Measurements from ENCODE around the gene TRAF3.
"Not testable (repeated sequence)": the region's sequence is repeated elsewhere in the genome, so short reads cannot be mapped to it uniquely, and the experiment has no call there.

The TRAF3 gene

DNA sequence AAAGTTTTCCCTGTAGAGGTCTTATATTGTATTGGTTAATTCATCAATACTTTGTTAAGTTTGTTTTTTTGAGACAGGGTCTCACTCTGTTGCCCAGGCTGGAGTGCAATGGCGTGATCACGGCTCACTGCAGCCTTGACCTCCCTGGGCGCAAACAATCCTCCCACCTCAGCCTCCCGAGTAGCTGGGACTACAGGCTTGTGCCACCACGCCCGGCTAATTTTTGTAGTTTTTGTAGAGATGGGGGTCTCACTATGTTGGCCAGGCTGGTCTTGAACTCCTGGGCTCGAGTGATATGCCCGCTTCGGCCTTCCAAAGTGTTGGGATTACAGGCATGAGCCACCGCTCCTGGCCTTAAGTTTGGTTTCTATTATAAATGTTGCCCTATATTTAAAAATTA is 149.6 kb downstream of the TRAF3 start:
- DNase-seq: not testable (repeated sequence)

DNA sequence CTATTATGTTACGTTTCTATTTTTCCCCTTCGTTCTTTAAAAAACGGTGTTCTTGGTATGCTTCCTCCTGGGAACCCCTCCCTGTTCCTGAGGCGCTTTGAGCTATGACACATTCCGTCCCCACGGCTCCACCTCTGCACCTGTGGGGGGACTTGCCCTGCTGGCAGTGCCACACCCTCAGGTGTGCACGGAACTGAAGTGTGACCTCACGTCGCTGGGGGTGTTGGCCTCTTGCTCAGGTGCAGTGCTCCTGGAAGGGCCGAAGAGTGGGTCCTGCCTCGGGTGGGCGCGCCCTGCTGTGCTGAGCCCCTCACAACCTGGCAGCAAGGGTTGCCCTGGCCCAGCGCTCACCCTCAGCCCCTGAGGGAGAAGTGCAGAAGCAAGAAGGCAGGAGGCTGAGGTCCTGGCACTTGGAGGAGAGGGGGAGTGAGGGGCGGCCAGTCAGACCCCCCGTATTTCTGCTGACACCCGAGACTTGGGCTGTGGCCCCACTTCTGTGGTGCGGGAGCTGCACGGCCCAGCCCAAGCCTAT is 150.2 kb downstream of the TRAF3 start:
- DNase-seq: no peak

DNA sequence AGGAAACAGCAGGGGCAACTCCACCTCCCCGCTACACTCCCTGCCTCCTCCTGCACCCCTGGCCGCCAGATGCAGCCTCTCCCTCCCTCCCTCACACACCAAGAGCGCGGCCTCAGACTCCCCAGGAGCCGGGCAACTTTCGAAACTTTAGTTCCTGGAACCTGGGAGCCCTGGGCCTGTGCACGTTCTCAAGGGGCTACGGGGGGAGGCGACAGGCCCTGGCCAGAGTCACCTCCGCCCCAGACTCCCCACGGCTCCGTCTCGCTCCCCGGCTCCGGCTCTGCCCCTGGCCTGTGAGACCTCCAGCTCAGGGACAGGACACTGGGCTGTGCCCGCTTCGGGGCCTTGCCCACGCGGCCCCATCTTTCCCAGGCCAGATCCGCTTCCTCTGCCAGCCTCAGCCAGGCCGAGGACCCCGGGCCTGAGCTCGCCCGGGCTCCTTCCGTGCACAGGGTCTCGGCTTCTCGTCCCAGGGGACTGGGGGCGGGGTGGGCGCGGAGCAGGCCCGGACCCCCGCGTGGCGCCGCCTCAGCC is 150.7 kb downstream of the TRAF3 start:
- DNase-seq: no peak

DNA sequence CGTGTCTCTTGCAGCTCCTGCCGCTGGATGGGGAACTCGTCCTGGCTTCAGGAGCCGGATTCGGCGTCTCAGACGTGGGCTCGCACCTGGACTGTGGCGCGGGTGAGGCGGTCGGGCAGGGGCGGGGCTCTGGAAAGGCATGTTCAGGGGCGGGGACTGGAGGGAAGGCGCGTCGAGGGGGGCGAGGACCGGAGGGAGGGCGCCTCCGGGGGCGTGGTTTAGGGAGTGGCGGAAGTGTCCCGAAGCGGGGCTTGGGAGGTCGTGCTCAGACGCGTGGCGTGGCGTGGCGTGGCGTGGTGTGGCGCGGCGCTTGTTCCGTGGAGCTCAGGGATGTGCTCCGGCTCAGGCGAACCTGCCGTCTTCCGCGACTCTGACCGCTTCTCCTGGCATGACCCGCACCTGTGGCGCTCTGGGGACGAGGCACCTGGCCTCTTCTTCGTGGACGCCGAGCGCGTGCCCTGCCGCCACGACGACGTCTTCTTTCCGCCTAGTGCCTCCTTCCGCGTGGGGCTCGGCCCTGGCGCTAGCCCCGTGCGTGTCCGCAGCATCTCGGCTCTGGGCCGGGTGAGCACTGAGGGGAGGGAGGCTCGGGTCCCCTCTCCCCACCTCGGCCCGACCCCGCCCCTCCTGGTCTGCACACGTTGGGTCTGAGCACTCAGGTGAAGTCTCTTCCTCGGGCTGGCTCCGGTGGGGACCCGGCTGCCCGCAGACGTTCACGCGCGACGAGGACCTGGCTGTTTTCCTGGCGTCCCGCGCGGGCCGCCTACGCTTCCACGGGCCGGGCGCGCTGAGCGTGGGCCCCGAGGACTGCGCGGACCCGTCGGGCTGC is 151.4 kb downstream of the TRAF3 start:
- DNase-seq: no peak

DNA sequence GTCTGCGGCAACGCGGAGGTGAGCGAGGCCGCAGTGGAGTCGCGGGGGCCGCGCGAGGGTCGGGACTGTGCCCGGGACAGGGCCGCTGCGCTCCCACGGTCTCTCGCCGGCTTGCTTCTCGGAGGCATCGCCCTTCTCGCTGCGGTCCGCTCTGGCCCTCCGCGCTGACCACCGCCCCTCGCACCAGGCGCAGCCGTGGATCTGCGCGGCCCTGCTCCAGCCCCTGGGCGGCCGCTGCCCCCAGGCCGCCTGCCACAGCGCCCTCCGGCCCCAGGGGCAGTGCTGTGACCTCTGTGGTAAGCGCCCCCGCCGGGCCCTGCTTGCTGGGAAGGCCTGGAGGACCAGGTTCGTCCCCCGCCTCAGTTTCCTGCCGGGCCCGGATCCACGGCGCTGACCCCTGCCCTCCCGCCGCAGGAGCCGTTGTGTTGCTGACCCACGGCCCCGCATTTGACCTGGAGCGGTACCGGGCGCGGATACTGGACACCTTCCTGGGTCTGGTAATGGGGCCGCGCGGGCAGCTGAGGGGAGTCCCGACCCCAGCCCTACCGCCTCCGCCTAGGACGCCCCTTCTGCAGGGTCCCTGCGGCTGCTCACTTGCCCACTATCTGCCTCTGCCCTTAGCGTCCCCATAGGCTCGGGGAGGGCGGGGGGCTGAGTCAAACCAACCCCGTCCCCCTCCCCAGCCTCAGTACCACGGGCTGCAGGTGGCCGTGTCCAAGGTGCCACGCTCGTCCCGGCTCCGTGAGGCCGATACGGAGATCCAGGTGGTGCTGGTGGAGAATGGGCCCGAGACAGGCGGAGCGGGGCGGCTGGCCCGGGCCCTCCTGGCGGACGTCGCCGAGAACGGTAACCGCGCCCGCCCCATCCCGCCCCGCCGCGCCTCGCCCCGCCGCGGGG is 152.2 kb downstream of the TRAF3 start:
- DNase-seq: no peak

DNA sequence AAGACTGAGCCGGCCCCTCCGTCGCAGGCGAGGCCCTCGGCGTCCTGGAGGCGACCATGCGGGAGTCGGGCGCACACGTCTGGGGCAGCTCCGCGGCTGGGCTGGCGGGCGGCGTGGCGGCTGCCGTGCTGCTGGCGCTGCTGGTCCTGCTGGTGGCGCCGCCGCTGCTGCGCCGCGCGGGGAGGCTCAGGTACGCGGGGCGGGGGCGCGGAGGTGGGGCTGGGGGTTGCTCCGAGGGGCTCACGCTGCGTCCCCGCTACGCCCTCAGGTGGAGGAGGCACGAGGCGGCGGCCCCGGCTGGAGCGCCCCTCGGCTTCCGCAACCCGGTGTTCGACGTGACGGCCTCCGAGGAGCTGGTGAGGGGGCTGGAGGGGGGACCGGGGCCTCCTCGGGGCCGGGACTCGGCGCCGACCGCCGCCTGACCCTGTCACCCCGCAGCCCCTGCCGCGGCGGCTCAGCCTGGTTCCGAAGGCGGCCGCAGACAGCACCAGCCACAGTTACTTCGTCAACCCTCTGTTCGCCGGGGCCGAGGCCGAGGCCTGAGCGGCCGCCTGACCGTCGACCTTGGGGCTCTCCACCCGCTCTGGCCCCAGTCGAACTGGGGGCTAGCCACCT is 153.0 kb downstream of the TRAF3 start:
- no peak for DNase-seq

DNA sequence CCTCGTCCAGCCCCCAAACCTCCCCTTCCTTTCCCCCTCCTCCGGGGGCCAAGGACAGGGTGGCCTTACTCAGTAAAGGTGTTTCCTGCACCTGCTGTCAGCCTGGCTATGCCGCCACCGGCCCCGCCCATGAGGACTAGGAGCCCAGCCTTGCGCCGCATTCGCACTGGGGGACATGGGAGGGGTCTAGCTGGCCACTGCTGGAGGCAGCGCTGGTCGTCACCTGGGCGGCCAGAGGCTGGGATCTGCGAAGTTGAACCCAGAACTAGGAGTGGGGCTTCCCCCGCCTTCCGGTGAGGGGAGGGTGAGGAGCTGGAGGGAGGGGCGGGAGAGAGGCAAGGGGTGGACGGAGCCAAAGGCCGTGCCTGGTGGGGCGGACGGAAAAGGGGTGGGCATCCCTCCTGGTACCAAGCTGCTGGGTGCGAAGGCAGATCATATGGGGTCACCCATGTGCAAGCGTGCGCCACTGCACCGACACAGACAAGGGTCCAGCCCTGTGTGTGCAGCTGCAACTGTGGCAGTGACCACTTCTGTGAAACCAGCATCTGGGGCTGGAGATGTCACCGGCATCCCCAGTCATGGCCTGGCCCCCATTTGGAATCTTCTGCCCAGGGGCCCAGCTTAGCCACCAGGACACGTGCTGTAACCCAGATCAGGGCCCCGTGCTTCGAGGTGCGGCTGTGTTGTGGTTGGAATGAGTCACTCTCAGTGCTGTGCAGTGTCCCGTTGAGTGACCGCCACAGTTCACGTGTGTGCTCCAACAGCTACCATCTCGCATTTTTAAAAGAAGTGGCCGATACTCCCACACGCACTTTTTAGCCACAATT is 153.7 kb downstream of the TRAF3 start:
- no peak for DNase-seq

DNA sequence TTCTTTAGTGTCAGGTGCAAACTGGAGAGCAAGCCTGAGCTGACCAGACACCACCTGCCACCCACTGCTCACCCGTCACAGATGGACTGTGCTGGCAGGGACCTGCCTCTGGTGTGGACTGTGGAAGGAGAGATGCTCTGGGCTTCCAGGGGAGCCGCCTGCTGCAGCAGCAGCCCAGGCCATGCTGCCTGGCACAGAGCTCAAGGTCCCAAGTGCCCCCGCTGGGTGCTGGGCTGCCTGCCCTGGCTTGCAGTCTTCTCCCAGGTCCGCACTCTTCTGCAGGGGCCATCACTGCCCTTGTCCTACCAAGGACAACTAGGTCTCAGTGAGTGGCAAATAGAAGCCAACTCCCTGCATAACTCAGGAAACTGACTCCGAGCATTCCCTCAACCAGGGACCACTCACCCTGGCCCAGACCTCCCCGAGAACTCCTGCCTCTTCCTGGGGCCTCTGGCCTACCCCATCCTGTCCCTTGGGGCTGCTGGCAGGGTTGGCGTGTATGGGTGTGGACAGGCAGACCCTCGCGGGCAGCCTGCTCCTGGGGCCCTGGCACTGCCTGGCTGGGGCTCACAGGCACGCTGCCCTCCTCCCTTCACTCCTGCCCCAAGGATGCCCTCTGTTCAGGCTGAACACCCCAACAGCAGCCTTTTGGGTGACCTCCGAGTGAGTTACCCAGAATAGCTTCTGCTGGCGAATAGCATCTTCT is 154.5 kb downstream of the TRAF3 start:
- no peak for DNase-seq

DNA sequence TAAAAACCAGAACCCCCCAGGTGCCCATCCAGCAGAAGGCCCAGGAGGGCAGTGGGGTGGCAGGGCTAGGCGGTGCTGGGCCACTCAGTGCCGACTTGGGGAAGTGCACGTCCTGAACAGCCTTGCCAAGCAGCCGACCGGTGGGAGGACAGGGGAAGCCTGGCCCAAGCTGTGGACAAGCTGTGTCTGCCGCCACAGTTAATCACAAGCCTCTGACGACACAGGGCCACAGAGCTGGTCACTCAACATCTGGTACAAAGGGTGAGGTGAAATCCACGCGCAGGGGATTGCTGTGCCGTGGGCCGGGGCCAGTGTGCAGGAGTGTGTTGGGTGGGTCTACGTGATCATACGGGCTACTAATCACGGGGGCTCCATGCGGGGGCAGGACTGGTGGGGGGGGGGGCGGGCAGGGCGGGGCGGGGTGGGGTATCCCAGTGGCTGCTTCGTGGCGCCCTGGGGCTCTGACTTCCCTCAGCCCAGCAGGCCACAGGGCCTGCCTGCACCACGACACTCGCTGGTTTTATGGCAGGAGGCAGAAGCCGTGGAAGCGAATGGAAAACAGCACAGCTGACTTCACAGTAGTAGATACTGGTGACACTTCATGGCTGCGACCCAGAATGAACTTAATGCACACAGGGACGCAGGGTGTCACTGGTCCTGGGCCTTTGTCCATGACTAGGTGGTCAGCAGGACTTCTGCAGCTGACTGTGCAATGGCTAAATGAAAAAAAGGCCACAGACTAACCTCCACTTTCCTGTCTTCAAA is 155.4 kb downstream of the TRAF3 start:
- no peak for DNase-seq

DNA sequence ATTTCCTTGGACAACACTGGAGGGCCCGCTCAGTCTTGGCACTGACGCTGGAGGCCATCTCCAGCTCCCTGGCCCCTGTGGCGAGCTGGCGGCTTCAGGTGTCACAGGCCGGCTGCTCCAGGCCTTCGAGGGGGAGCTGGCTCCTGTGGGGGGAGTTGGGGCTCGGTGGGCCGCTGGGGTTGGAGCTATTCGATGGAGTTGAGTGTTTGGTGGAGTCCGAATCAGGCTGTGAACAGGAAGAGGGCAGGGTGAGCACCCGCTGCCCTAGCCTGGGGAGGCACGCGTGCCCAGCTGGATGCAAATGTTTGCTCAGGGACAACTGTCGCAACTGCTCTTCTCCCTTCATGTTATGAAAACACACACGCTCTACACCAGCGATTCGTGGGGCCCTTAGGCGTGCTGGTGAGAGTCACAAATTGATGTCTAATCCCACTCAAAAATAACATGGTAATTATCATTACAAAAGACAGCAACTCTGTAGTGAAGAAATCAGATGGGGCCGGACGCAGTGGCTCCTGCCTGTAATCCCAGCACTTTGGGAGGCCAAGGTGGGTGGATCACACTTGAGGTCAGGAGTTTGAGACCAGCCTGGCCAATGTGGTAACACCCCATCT is 156.5 kb downstream of the TRAF3 start:
- DNase-seq: no peak

DNA sequence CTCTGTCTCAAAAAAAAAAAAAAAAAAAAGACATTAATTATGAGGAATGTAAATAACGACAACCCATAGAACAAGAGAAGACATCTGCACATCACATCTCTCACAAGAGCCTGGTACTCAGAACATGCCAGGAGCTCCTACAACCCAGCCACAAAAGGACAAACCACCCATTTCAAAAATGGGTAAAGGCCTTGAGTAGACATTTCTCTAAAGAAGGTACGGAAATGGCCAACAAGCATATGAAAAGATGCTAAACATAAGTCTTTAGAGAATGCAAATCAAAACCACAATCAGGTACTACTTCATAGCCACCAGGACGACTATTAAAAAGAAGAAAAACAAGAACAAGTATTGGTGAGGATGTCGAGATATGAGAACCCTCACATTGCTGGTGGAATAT is 158.5 kb downstream of the TRAF3 start:
- DNase-seq: no peak

DNA sequence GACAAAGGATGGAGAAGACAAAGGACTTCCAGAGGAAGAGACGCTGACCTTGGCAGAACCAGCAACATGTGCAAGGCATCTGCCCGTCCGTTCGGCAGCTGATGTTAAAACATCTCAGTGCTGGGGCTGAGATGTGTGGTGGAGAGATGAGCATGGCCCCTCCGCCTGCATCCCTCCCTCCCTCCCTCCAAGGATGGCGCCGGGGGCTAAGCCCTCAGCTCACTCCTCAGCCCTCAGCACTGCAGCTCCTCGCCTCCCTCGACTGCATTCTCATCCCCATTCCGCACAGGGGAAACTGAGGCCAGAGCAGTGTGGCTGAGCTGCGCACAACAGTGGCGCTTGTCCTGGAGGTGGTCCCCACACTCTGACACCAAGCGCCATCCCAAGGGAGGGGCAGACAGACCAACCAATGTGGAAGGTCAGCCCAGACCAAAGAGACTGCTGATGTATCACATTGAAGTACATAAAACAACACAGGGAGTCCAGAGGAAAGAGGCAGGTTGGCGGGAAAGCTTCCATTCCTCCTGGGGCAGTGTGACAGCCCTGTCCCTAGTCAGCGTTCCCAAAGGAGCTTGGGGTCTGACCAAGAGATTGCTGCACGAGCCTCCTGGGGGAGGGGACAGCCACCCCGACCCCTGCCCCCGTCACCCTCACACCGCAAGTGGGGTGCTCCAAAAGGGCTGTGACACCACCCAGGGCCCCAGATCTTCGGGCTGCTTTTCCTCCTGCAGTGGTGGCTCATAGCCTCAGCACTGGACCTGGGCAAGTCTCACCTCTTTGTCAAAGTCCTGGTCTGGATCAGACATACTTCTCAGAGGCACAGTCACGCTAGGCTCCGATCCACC is 160.3 kb downstream of the TRAF3 start:
- no peak for DNase-seq

DNA sequence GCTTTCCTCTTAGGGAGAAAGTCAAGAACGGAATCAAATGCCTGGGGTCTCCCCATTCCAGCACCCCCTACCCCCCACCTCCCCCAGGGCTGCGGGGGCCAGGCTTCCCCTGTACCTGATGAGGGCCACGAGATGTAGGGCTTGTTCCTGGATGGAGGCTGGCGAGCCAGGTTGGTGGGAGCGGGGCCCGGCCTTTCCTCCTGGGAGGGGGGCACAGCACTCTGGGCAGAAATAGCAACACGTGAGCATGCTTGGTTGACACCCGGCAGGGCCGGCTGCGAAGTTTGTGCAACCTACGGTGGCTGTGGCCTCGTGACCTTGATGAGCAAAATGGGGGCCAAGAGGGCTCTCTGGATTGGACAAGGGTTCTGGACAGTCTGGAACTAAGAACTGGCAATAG is 160.9 kb downstream of the TRAF3 start:
- no peak for DNase-seq

DNA sequence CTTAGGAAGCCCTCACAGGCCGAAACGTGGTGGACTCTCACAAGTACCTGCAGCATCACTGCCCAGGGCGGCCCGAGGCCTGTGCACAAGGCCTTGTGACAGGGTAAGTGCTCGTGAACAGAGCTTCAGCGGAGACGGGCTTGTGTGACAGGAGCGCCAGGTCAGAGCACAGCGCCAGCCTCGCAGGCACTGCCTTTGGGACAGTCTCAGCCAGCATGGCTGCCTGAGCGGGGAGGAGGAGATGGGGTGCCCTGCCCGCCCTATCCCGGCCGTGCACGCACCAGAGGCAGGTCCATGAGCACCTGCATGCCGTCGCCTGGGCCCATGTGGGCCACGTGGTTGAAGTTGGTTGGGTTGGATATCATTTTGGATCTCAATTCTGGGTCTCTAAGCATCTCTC is 162.1 kb downstream of the TRAF3 start:
- DNase-seq: no peak

DNA sequence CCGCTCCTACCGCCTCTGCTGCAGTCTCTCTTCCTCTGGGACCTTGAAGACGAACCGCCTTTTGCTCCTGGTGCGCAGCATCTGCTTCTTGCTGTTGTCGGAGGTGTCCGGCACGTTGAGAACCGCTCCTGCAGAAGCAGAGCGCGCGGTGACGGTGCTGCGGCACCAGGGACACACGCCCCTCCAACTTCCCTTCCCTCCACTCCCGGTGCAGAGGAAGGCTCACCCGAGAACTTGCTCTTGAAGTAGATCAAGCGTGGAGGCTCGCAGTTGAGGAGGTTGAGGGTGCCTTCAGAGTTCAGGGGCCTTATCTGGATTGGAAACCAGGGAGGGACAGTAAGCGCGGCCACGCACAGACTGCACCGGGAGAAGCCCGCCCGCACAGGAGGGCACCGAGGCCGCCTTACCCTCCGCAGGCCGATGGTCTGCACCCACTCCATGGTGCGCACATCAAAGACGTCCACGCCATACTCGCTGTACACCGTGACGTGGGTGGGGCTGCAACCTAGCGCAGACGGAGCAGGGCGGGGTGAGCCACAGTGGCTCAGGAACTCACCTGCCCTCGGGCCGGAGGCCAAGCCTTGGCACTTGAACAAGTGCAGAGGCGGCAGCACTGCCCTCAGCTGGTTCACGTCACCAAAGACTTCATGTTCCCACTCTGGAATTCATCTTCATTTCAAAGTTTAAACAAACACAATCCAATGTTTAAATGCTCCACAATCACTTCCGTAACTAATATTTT is 162.7 kb downstream of the TRAF3 start:
- DNase-seq: no peak

DNA sequence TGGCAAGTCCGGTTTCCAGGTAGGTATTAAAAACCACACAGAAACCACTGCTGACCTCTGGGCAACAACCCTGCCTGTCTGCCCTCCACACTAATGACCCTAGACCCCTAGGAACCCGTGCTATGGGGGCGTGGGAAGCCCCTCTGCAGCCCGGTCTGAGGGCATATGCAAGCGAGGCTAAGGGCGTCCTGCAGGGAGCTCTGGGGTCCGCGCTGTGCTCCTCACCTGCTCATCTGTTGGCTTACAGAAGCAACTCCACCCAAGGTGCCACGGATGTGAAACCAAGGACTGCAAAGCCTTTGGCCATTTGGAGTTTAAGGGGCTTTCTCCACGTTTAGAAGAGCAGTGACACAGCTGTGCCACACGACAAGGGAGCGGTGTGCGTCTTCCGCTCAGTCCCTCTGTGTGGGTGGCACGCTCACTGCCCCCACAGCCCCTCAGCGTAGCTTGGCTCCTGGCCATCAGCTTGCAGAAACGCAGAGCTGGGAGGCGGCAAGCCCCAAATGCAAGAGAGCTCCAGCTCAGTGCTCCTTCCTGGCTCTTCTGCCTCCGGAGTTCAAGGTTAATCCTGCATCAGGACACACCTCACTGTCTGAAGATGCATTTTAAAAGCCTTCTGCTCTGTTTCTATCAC is 163.6 kb downstream of the TRAF3 start:
- DNase-seq: no peak

DNA sequence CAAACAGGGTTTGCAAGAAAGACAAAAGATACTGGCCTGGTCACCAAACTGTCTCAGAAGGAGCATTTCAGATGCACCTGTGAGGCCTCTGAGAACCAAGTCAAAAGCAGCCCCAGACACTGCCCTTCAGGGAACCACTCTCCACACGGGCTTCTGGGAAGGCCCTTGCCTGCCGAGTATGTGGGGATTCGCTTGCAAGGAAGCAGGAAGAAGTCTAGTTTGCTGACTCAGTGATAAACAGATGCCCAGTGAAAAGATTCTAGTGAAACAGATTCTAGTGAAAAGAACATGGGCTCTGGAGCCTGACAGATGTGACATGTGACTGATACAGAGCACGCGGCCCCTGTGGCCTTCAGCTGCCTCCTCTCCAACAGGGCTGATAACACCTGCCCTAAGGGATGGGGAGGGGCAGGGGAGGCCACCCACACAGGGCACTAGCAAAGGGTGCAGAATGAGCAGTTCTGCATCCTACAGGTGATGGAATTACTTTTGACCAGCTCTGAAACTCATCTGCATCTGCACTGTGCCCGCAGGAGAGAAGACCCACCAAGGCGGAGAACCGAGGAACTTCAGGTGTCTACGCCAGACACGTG is 164.3 kb downstream of the TRAF3 start:
- DNase-seq: no peak

DNA sequence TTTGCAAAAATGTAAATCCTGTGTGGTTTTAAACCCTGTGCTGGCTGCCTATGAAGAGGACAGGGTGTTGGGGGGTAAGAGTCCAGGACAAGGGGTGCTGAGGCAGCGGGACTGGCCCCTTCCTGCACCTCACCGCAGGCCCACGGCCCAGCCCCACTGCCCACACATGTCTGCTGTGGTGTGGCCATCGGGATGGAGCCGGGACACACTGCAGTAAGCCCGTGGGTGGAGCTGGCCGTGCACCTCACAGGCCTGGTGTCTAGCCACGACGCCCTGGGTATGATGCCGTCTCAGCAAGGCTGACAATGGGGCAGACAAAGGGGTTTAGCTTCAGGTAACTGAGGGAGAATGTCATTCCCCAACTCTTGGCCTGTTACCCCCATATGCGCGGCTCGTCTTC is 164.8 kb downstream of the TRAF3 start:
- DNase-seq: no peak
